Small intestine (tissue), 7 donors: ENCODE results near the gene TRNAU1AP. TPM values are rescaled to one million over a fixed set of nuclear protein-coding genes. Genes with fewer than 3 reads are reported as not detected.
"Not testable (repeated sequence)": the region's sequence is repeated elsewhere in the genome, so short reads cannot be mapped to it uniquely, and the experiment has no call there.

Experiments used
- DNase-seq, 2 donors: peaks; one replicate each; pipeline versions ENCODE4 v3.0.0 to v3.0.0-alpha.2; 2013
- FAIRE-seq: peaks from 2 replicates; lab custom pipeline; 2012; peaks lifted over from hg19 to GRCh38; lab: Jason Lieb, UNC
- H3K27ac ChIP-seq, 3 donors: one replicate each; pipeline ENCODE4 v1.5.1; 2013; ENCODE audit warnings: low read length in 2 of 3, mild to moderate bottlenecking in 2 of 3, control low read depth in 1 of 3, inconsistent platforms in 1 of 3, low read depth in 1 of 3, moderate library complexity in 1 of 3
- H3K27me3 ChIP-seq, 3 donors: one replicate each; pipeline ENCODE4 v1.6.1; 2013; ENCODE audit warnings: low read length in 3 of 3, inconsistent platforms in 1 of 3; ENCODE audit not compliant: control insufficient read depth in 3 of 3, insufficient read depth in 3 of 3
- H3K36me3 ChIP-seq, 3 donors: one replicate each; pipeline ENCODE4 v1.6.1; 2013; ENCODE audit warnings: low read length in 3 of 3, inconsistent platforms in 1 of 3, low read depth in 1 of 3, mild to moderate bottlenecking in 1 of 3, moderate library complexity in 1 of 3; ENCODE audit not compliant: control insufficient read depth in 3 of 3, insufficient read depth in 2 of 3
- H3K4me1 ChIP-seq, 3 donors: one replicate each; pipeline ENCODE4 v1.6.1; 2013; ENCODE audit warnings: low read length in 2 of 3, inconsistent platforms in 1 of 3, low read depth in 1 of 3, mild to moderate bottlenecking in 1 of 3, moderate library complexity in 1 of 3; ENCODE audit not compliant: control insufficient read depth in 3 of 3, insufficient read depth in 2 of 3
- H3K4me3 ChIP-seq, 3 donors: one replicate each; pipeline ENCODE4 v1.5.1; 2013; ENCODE audit warnings: low read length in 3 of 3, control low read depth in 1 of 3, inconsistent platforms in 1 of 3, low read depth in 1 of 3, mild to moderate bottlenecking in 1 of 3, moderate library complexity in 1 of 3
- H3K9me3 ChIP-seq, 2 donors: one replicate each; pipeline ENCODE4 v1.6.1; 2013; ENCODE audit warnings: low read depth in 1 of 2, low read length in 1 of 2; ENCODE audit not compliant: control insufficient read depth in 2 of 2, insufficient read depth in 1 of 2
- WGBS, 3 donors: extraction: QIAGEN DNeasy Blood & Tissue Kit; methylation state at CpG; one replicate each; pipeline ENCODE4 v1.1.7; 2013; 5-methylcytosine and 5-hydroxymethylcytosine counted together
- polyA plus RNA-seq, 4 donors: library from polyadenylated mRNA; stranded (reverse) in 3 of 4; unstranded in 1 of 4; fragments of 200-250 nt in 3 of 4; fragments of 120-200 nt in 1 of 4; gene quantifications; one replicate each; pipeline versions ENCODE4 v1.2.1 to v1.2.3, GENCODE V29; 2013
- donor health status: healthy with polysubstance abuse.
- donor health status: control.
- donor health status: control.
- donor health status: Bipolar disorder and iron deficiency.
- donor health status: healthy.

Gene TRNAU1AP
- polyA plus RNA-seq, 4 donors = 16.3 to 25.9 (median 21.3) TPM

GRCh38 chr1:28581531-28582247 lies 28.8 kb downstream of the TRNAU1AP start:
- Histone ChIP-seq H3K27me3 (no peaks in the 10 kb centered on the region), H3K9me3 (no peaks in the 10 kb centered on the region), H3K36me3 (peaks cover 10 to 34% (median 19%) of the 10 kb centered on the region in 3 donors), H3K4me3 (peak overlapping the region; percentile 79 to 94 (median 94)), H3K4me1 (peaks cover 0 to 18% (median 2%) of the 10 kb centered on the region in 3 donors), H3K27ac (peak overlapping the region; percentile 86 to 96 (median 95))
- FAIRE-seq = no peak
- WGBS, 3 donors = 0 to 1% (median 0%) methylated on average over 55 to 75 of the region's 75 CpGs
- peak; percentile 95 to 98 for DNase-seq

- no peaks in the 10 kb centered on the region for H3K9me3 ChIP-seq
- no peaks in the 10 kb centered on the region for H3K27me3 ChIP-seq
- FAIRE-seq = no peak
- WGBS, 3 donors = 1 to 3% (median 1%) methylated on average over 10 of the region's 10 CpGs
- H3K36me3 ChIP-seq = peaks cover 9 to 31% (median 17%) of the 10 kb centered on the region in 3 donors
- H3K4me3 ChIP-seq = peak overlapping the region; percentile 45 to 94 (median 79)
- peak in 1 of 2 donors; percentile 44 for DNase-seq
- peaks cover 0 to 18% (median 2%) of the 10 kb centered on the region in 3 donors for H3K4me1 ChIP-seq
- peak overlapping the region; percentile 86 to 96 (median 95) for H3K27ac ChIP-seq
Measured at GRCh38 chr1:28582248-28582615, 29.3 kb downstream of the TRNAU1AP start.

- H3K9me3 ChIP-seq, H3K4me3 ChIP-seq, H3K36me3 ChIP-seq, FAIRE-seq, H3K27ac ChIP-seq, DNase-seq, H3K27me3 ChIP-seq: not testable (repeated sequence)
- peaks cover 0 to 26% (median 2%) of the 10 kb centered on the region in 3 donors for H3K4me1 ChIP-seq
- 90 to 97% (median 95%) methylated on average over 19 of the region's 19 CpGs for WGBS, 3 donors
Measured at GRCh38 chr1:28586585-28587391, 33.9 kb downstream of the TRNAU1AP start.

DNA sequence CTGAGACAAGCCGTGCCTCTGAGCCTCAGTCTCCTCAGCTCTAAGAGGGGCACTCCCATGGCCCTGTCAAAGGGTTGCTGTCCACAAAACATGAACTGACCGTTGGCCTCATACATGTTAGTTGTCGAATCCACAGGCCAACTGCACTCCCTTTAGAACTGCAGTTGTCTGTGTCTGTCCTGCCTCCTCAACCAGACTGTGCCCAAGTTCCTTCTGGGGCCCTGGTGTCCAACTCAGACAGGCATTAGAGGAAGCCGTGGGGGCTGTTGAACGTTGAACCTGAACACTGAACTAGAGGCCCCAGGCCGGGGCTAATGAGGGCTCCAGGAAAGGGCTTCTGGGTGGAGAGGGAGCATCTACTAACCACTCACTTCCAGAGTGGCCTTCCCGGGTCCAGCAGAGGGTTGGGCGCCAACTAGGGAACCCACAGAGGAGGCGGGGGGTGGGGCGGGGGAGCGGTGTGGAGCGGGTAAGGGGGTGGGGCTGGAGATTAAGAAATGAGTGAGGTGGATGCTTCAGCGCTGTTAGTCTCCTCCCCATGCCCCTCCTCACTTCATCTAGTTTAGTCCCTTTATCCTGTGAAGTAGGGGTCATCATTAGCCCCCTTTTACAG lies 38.9 kb downstream of the TRNAU1AP start, which contains the start of gene RAB42:
RAB42 (plus strand) TSS at position 558 of the 613 bp plus-strand sequence. CDS start 247 bp downstream, outside the sequence.
- no peak for FAIRE-seq

GRCh38 chr1:28592321-28593071 lies 39.6 kb downstream of the TRNAU1AP start:
- FAIRE-seq (no peak), DNase-seq (peak; percentile 54 to 64)
- peaks cover 0 to 4% of the 10 kb centered on the region in 2 donors for H3K9me3 ChIP-seq
- 4 to 6% (median 4%) methylated on average over 59 to 81 of the region's 81 CpGs for WGBS, 3 donors
- H3K4me3 ChIP-seq = peak overlapping the region; percentile 35 to 53 (median 38)
- peak overlapping the region in 1 of 3 donors; percentile 84 for H3K27ac ChIP-seq
- H3K4me1 ChIP-seq = peaks cover 0 to 22% (median 5%) of the 10 kb centered on the region in 3 donors
- peaks cover 0 to 14% (median 0%) of the 10 kb centered on the region in 3 donors for H3K36me3 ChIP-seq
- no peaks in the 10 kb centered on the region for H3K27me3 ChIP-seq

More for the DNA sequence above, 38.9 kb downstream of the TRNAU1AP start, which contains the start of gene RAB42:
- peaks cover 0 to 4% of the 10 kb centered on the region in 2 donors for H3K9me3 ChIP-seq
- peaks cover 0 to 22% (median 5%) of the 10 kb centered on the region in 3 donors for H3K4me1 ChIP-seq
- no peaks in the 10 kb centered on the region for H3K27me3 ChIP-seq
- WGBS, 3 donors = 21 to 27% (median 25%) methylated on average over 12 to 13 of the region's 13 CpGs
- H3K4me3 ChIP-seq = peak within 1 kb of the TSS; percentile 35 to 53 (median 38)
- H3K27ac ChIP-seq = peak within 1 kb of the TSS; percentile 20 to 84 (median 54)
- H3K36me3 ChIP-seq = peaks cover 0 to 14% (median 0%) of the 10 kb centered on the region in 3 donors
- peak; percentile 32 to 82 for DNase-seq

GRCh38 chr1:28593988-28594356 lies 41.1 kb downstream of the TRNAU1AP start:
- Histone ChIP-seq H3K4me1 (peaks cover 0 to 22% (median 5%) of the 10 kb centered on the region in 3 donors), H3K4me3 (peak overlapping the region in 1 of 3 donors; percentile 14), H3K36me3 (peaks cover 0 to 14% (median 0%) of the 10 kb centered on the region in 3 donors)
- not testable (repeated sequence) for FAIRE-seq, DNase-seq, H3K9me3 ChIP-seq, H3K27me3 ChIP-seq, H3K27ac ChIP-seq
- 83 to 92% (median 89%) methylated on average over 3 of the region's 3 CpGs for WGBS, 3 donors

- not testable (repeated sequence) for H3K4me3 ChIP-seq, H3K27me3 ChIP-seq, H3K9me3 ChIP-seq, FAIRE-seq, DNase-seq, H3K27ac ChIP-seq
- H3K4me1 ChIP-seq = peaks cover 0 to 18% (median 5%) of the 10 kb centered on the region in 3 donors
- H3K36me3 ChIP-seq = peaks cover 0 to 17% (median 0%) of the 10 kb centered on the region in 3 donors
- 80 to 95% (median 90%) methylated on average over 7 of the region's 7 CpGs for WGBS, 3 donors
Measured at GRCh38 chr1:28594686-28595411, 42.0 kb downstream of the TRNAU1AP start.
